ENCODE measurements around the gene TAF15.

GRCh38 chr17:35812456-35812855 is 3.2 kb downstream of the TAF15 start:
- TF ChIP-seq, protein P1, sequence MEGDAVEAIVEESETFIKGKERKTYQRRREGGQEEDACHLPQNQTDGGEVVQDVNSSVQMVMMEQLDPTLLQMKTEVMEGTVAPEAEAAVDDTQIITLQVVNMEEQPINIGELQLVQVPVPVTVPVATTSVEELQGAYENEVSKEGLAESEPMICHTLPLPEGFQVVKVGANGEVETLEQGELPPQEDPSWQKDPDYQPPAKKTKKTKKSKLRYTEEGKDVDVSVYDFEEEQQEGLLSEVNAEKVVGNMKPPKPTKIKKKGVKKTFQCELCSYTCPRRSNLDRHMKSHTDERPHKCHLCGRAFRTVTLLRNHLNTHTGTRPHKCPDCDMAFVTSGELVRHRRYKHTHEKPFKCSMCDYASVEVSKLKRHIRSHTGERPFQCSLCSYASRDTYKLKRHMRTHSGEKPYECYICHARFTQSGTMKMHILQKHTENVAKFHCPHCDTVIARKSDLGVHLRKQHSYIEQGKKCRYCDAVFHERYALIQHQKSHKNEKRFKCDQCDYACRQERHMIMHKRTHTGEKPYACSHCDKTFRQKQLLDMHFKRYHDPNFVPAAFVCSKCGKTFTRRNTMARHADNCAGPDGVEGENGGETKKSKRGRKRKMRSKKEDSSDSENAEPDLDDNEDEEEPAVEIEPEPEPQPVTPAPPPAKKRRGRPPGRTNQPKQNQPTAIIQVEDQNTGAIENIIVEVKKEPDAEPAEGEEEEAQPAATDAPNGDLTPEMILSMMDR (IDR thresholded peaks at IDR 0.05), result no peak
- TF ChIP-seq EP300 (IDR thresholded peaks at IDR 0.05) (no peak), POLR2A (IDR thresholded peaks at IDR 0.05) (no peak)

Data from tibial nerve (tissue), 4 donors.